Measurements from ENCODE around the gene OXER1.

Gene OXER1, protein sequence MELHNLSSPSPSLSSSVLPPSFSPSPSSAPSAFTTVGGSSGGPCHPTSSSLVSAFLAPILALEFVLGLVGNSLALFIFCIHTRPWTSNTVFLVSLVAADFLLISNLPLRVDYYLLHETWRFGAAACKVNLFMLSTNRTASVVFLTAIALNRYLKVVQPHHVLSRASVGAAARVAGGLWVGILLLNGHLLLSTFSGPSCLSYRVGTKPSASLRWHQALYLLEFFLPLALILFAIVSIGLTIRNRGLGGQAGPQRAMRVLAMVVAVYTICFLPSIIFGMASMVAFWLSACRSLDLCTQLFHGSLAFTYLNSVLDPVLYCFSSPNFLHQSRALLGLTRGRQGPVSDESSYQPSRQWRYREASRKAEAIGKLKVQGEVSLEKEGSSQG

DNA sequence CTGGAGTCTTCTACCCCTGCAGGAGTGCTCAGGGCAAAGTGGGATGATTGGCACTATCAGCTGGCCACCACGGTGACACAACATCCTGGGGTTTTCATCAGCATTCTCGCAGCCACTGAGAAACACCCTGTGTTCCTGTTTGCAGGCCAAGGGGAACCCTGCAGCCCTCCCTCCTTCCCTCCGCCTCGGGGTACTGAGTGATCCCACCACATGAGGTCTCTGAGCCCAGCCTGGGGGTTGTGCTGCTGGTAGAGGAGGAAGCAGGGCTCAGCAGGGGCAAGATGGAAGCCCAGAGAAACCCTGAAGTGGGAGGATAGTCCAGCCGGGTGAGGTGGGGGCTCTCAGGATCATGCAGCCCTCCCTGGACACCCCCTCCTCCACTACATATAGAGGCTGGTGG lies at the start of gene OXER1:
Gene OXER1 (minus strand): TSS at position 40 of the 400 bp plus-strand sequence. CDS start 73 bp downstream, outside the sequence.
- in situ Hi-C loops (cut with MboI; ENCODE audit: low sequenced_read_pairs) = no loop called here

DNA sequence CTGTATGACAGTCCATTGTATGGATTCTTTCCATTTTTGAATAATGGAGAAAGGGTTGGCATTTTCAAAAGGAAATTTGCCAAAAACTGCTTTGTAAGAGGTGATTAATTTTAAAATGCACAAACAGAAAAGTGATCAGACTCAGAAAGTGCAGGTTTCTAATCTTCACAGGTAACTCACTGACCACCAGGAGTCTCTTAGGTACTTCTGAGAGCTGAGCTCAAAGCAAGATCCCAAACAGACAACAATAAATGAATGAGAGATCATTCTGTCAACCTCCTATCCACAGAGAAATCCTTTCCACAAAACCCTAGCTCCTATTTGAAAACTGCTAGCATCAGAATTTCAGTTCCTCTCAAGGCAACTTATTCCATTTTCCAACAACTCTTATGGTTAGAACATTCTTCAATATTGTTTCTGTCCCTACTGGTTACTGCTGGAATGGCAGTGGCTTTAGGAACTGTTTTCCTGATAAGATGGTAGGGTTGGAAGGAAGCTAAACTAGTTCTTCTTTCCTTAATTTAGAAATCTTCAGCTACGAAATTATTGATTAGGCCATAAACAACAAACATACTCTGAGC lies 49.1 kb upstream of the OXER1 start:
- in situ Hi-C loops (cut with MboI; ENCODE audit: low sequenced_read_pairs) = no loop called here

DNA sequence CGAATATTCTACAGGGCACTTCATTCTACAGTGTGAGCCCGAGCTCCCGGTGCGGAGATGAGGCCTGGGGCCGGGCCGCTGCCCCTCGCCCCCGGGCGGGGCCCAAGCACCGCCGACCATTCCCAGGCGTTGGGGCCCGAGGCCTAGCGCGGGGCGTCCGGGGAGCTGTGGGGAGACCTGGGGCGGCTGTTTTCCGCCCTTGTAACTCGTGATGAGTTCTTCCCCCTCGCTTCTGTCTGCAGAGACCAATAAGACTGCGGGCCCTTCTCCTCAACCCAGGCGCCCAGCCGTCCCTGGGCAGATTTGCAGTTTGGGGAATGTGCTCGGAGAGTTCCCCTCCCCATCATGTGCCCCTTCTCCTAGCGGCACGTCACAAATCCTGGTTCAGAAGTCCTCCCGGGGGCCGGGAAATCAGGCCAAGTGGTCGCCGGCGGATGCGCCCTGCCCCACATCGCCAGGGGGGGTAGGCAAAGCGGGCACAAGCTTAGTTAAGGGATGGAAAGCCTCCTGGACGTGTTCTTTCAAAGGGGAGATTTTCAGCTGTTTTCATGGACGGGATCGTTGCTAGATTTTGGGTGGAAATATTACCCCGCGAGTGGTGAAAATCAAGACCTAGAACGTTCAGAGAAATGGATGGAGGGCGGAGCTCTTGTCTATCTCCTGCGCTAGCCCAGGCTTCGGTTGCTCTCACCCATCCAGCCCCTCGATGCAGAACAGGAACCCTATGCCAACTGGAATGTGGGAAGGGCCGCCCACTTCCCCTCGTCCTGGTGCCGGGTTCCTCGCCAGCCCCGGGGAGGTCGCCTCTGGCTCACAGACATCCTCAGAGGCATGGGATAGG lies 47.3 kb upstream of the OXER1 start:
- in situ Hi-C loops (cut with MboI; ENCODE audit: low sequenced_read_pairs) = no loop called here

DNA sequence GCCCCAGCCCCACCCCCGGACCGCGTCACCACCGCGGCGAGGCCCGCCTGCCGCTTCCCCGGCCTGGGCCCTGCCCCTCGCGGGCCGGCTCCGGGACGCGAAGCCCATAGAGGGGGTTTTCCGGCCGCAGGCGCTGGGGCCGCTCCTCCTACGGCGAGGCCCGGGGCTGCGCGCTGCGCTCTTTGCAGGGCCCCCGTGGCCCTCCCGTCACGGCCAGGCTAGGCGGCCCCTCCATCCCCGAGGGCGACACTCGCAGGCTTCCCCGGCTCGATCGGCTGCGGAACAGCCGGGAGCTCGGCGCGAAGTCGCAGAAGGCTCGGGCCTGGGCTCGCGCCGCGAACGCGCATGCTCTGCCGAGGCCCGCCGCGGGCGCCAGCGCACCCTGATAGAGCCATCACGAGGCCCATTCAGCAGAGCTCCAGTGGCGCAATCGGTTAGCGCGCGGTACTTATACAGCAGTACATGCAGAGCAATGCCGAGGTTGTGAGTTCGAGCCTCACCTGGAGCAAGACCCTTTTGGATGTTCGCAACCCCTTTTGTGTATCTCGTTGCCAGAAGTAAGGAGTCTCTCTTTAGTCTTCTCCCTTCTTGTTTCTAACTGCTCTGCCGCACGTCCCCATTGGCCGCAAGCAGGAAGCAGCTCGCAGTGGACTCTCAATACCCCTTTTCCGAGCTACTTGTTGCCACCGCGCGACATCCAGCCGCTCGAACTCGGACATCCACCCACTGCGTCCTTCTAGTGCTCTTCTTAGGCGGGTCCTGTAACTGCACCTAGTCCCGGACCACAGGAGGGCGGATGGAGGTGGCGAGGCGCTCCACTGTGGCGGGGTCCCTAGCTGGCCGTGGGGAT lies 46.4 kb upstream of the OXER1 start:
- in situ Hi-C loops (cut with MboI; ENCODE audit: low sequenced_read_pairs) = no loop called here

DNA sequence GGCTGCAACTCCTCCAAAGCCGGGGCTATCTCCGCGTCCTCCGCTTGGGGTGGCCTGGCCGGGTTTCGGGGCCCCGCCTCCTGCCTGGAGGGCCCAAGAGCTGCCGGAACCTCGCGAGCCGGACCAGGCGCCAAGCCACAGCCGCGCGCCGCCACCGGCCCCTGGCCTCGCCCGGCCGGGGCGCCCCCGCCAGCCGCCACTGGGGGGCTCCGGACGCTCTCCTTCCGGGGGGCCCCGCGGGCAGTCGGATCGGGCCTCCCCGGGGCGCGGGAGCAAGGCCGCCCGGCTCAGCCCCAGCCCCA lies 45.8 kb upstream of the OXER1 start:
- in situ Hi-C loops (cut with MboI; ENCODE audit: low sequenced_read_pairs) = no loop called here

DNA sequence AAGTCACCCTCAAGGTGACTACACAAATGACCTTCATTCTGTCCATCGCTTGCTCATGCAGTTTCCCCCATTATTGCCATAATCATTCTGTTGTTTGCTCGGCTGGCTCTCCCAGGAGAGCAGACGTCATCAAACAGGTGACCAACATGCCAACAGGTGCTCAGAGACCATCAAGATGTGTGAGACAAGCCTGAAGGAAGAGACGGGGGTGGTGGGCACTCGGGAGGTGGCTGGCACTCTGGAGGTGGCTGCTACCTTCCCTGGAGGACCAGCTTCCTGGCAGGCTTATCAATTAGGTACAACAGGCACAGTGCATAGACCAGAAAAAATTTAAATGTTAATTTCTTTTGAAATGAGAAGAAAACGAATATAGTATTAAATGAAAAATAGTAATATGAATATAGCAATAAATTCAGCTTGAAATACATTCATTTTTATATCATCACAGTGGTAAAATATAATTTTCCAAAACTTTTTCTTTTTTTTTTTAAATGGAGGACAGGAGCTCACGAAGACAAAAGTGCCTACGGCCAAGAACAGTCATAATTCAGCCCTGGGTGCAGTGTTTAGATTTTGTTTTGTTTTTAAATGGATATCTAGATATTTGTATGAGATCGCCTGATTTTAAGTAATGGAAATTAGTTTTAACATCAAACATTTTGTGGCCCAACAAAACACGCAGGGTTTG lies 45.3 kb upstream of the OXER1 start:
- in situ Hi-C loops (cut with MboI; ENCODE audit: low sequenced_read_pairs) = no loop called here

DNA sequence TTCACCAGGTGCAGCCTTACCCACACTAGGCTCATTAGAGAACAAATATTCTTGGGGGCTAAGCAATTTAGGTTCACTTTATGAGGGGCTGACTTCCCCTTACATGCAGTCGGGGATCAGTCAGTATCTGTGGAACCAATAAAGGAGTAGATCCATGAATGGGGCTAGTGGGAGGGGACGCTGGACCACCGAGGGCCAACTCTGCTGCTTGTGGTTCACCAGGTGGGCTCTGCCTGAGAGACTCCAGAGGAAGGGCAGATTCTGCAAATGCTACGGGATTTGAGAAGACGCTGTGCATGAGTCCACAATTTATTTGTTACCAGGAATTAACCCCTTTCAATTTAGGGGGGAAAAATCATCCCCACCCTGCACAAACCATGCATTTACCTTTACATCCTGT lies 44.4 kb upstream of the OXER1 start:
- in situ Hi-C loops (cut with MboI; ENCODE audit: low sequenced_read_pairs) = no loop called here

DNA sequence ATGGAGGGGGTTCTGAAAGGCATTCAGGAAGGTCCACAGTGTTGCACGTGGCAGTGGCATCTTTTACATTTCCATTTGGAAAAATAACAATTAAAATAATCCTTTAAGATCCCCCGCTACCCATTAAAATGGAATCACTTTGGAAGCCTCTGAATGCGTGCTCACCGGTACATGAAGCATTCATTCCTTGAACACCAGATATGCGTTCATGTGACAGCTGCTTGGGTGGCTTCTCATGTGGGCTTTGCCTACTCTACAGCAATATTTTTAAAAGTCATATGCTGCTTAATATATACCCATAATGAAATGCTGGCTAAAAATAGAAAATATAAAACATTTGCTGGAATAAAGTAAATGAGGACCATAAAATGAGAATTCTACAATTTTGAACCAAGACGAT lies 42.9 kb upstream of the OXER1 start:
- in situ Hi-C loops (cut with MboI; ENCODE audit: low sequenced_read_pairs) = no loop called here

DNA sequence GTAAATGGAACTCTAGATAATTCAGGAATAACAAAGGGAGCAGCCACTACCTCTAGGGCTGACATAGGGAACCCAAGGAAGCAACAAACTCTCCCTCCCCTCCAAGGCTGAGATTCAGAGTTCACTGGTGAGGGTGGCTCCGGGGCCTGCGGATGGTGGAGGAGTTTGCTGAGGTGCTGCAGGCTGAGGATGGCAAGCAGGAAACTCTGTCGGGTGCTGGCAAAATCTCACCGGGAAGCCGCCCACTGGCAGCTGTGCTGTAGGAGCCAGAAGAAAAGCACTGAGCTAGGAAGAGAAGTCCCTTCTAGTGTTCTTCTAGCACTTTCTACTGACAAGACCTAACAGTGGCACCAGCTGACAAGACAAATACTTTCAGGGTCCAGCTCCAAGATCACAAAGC lies 41.0 kb upstream of the OXER1 start:
- in situ Hi-C loops (cut with MboI; ENCODE audit: low sequenced_read_pairs) = no loop called here

DNA sequence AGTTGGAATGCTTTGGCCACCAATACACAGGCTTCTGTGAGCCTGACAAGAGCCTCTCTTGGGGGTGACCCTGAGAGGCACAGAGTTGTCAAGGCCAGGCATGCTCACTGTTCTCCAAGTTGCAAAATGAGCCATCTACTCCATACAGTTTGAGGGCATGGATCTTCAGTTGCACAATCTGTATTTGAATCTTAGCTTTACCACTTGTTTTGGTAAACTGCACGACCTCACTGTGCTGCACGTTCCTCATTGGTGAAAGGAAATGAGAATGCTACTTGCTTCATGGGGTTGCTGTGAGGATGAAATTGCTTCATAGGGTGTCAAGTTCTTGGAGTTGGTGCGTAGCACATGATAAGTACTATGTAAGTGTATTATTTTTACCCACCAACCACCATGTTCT lies 40.4 kb upstream of the OXER1 start:
- in situ Hi-C loops (cut with MboI; ENCODE audit: low sequenced_read_pairs) = no loop called here

DNA sequence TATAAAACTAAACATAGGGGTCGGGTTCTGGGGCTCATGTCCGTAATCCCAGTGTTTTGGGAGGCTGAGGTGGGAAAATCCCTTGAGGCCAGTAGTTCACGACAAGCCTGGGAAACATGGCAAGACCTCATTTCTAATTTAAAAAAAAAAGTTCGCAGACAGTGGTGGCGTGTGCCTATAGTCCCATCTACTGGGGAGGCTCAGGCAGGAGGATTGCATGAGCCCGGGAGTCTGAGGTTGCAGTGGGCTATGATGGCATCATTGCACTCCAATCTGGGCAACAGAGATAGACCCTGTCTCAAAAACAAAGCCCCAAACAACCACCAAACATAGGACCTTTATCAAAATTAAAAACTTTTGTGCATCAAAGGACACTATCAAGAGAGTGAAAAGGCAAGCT lies 38.2 kb upstream of the OXER1 start:
- in situ Hi-C loops (cut with MboI; ENCODE audit: low sequenced_read_pairs) = no loop called here

DNA sequence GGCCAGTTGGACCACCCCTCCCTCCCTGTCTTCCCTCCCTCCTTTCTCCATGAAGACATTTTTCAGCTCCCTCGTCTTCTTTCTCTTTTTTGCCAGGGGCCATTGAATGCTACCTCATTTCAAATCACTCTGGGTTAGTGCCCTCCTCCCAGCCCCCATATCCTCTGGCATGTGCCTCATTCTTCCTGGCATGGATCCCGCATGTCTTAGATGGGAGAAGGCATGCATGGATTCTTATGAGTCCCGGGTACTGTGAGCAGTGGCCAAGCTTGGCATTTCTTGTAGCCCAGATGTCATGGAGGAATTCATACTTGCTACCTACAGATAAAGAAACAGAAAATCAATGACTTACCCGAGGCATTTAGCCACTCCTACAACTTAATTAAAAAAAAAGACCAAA lies 37.4 kb upstream of the OXER1 start:
- in situ Hi-C loops (cut with MboI; ENCODE audit: low sequenced_read_pairs) = no loop called here

DNA sequence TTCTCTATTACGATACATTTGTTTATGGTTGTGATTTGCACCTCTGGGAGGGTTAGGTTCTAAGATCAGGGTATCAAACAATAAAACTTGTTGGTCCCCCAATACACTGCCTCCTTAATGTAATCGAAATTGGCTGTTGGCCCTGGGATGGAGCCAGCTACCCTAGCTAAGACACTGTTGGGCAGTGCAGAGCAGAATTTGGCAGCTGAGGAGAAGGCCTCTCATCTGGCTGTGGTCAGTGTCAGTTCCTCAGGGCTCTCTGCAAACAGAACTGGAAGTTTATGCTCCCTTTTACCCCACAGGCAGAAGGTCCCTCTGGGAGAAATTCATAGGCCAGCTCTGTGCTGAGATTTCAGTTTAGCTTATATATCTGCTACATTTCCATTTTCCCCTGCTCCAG lies 37.0 kb upstream of the OXER1 start:
- in situ Hi-C loops (cut with MboI; ENCODE audit: low sequenced_read_pairs) = no loop called here

DNA sequence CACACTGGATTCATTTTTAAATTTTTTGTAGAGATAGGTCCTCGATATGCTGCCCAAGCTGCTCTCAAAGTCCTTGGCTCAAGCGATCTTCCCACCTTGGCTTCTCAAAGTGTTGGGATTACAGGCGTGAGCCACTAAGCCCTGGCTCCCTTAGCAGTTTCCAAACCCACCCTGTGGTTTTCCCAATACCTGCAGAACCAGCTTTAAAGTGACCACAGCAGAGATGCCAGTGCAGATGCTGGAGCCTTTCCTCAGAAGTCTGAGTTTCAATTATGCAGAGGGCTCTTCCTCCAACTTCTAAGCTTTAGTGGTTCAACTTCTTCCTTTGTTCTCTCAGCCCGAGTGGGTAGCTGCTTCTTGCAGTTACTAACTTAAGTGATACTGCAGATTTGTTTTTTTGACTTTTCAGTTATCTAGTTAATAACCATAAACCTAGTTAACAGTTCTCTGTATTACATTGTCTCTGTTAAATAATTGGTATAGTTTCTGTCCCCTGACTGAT lies 36.6 kb upstream of the OXER1 start:
- in situ Hi-C loops (cut with MboI; ENCODE audit: low sequenced_read_pairs) = no loop called here

DNA sequence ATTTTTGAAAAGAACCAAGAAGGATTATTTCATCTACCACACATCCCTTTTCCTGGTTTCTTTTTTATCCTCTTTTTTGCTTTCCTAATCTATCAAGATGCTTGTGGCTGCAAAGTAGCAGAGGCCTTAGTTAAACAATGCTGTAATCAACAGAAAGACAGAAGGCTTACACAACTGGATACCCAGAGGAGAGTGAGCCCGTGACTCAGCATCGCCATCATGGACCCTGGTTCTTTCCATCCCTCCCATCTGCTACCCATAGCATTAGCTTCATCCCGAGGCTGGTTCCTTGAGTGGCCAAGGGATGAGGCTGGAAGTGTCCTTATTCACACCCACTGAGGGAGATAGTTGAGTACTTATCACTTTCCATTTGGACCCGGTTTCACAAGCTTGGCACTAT lies 35.9 kb upstream of the OXER1 start:
- in situ Hi-C loops (cut with MboI; ENCODE audit: low sequenced_read_pairs) = loop anchor here (25.0 kb wide), 1 partner anchor 288 kb away; no protein-coding TSS in a partner anchor

DNA sequence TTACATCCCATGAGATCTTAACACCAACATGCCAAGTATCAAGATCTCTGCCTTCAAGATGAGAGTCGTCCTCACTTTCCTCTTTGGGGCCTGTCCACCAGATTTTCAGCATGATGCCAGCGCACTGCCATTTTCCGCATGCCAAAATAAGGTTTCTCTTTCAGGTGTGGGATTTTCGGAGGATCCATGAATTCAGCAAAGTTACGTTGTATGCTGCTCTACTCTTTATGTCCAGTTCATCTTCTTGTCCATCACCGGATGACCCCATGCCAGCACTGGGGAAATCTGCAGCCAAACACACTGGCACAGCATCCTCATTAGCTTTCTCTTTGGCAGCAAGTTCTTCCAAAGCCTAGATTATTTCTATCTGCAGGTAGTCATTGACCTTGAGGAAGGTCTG lies 33.3 kb upstream of the OXER1 start:
- in situ Hi-C loops (cut with MboI; ENCODE audit: low sequenced_read_pairs) = loop anchor here (25.0 kb wide), 1 partner anchor 285 kb away; no protein-coding TSS in a partner anchor

DNA sequence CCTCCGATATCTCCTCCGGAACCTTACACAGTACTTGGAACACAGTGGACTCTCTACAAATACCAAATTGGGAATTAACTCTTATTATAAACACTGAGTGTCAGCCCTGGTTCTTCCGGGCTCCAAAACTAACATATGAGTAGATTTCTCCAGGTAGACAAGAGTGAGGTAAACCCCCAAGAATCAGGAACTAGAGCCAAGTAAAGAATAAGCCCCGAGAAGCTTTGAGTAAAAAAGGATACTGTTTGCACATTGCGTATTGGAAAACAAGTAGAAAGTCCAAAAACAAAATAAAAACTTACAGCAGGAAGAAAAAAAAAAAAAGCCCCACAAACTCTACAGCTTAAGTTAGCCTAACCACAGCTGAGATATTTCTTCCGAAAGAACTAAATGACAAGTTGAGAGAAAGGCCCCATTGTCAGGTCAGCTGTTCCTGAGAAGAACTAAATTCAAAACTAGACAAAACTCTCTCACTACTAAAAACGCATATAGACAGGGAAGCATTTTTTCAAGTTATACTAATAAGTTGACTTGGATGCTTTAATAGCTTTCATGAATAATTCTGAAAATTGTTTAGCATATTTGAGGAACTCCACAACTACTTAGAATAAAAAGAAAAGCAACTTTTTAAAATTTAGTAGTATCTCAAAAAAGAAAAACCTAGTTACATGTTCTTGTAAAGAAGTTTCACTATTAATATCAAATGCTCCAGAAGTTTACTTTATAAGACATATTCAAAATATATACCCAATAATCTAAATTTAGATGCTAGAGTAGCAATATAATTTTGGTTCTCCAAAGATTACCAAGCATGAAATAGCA lies 32.7 kb upstream of the OXER1 start:
- in situ Hi-C loops (cut with MboI; ENCODE audit: low sequenced_read_pairs) = loop anchor here (25.0 kb wide), 1 partner anchor 284 kb away; no protein-coding TSS in a partner anchor

DNA sequence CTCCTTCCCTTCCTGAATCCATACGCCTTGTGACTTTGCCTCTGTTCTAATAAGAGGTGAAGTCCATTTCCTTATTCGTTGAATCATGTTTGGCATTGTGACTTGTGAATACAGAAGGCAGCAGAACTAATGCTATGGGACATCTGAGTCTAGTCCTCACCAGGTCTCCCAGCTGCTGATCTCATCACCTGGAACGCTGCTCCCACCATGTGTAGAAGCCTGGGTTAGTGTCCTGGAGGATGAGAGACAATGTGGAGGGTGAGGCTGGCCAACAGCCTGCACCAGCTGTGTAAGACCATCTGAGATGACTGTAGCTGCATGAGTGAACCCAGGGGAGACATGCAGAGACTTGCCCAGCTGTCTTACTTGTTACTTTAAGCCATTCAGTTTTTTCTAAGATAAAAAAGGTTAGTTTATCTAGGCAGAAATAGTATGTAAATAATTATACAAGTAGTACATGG lies 31.9 kb upstream of the OXER1 start:
- in situ Hi-C loops (cut with MboI; ENCODE audit: low sequenced_read_pairs) = loop anchor here (25.0 kb wide), 1 partner anchor 284 kb away; no protein-coding TSS in a partner anchor

DNA sequence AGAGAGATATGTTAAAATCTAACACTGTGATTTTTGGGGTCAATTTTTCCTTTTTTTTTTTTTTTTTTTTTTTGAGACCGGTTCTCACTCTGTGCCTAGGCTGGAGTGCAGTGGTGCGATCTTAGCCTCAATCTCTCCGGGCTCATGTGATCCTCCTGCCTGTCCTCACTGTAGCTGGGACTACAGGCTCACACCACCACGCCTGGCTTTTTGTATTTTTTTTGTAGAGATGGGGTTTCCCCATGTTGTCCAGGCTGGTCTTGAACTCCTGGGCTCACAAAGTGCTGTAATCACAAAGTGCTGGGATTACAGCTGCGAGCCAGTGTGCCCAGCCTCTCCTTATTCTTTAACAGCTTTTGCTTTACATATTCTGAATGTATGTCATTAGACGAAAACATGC lies 31.3 kb upstream of the OXER1 start:
- in situ Hi-C loops (cut with MboI; ENCODE audit: low sequenced_read_pairs) = loop anchor here (25.0 kb wide), 1 partner anchor 283 kb away; no protein-coding TSS in a partner anchor

All from HL-60/S4 (cell line).